ENCODE results near the gene TGDS. TPM values are rescaled to one million over a fixed set of nuclear protein-coding genes. Genes with fewer than 3 reads are reported as not detected.

TGDS gene
- total and polyA plus RNA-seq, 7 donors: 5.5 to 13.2 (median 10.9) TPM

GRCh38 chr13:94524407-94524806, 71.5 kb downstream of the TGDS start:
- H3K27me3 ChIP-seq: no peaks in the 10 kb centered on the region
- intact Hi-C loops (cut with DNase I): no loop called here
- TF ChIP-seq CTCF (IDR thresholded peaks at IDR 0.05) (no peak), POLR2AphosphoS5 (IDR thresholded peaks at IDR 0.05) (no peak), EP300 (IDR thresholded peaks at IDR 0.05) (no peak), POLR2A (IDR thresholded peaks at IDR 0.05) (no peak)
- 82 to 87% methylated on average over 7 of the region's 7 CpGs for WGBS, 2 donors
- no peaks in the 10 kb centered on the region for H3K9me3 ChIP-seq
- H3K4me1 ChIP-seq: no peaks in the 10 kb centered on the region
- no peak overlapping the region for H3K4me3 ChIP-seq
- H3K36me3 ChIP-seq: no peaks in the 10 kb centered on the region
- DNase-seq: no peak
- H3K27ac ChIP-seq: no peak overlapping the region

Other genes with a start within 250 kb of the TGDS start
- gene DCT, start 116.5 kb downstream of the TGDS start, total RNA-seq: 1 to 10 TPM in 2 of 4 donors, under 1 TPM in 2; 0.36 to 1.4 (median 0.78) TPM
- under 1 TPM in 2 of 3 donors, not detected in 1; 0.04 to 0.60 TPM for gene DCT, start 116.5 kb downstream of the TGDS start, polyA plus RNA-seq
- 1 to 10 TPM; 4.9 to 6.9 (median 6.4) TPM for gene GPR180, start 5.7 kb upstream of the TGDS start, total RNA-seq
- 1 to 10 TPM in 2 of 3 donors, under 1 TPM in 1; 0.69 to 1.8 (median 1.2) TPM for gene GPR180, start 5.7 kb upstream of the TGDS start, polyA plus RNA-seq
- gene SOX21, start 116.4 kb upstream of the TGDS start, total RNA-seq: not detected
- gene SOX21, start 116.4 kb upstream of the TGDS start, polyA plus RNA-seq: under 1 TPM in 1 of 3 donors, not detected in 2; 0.60 TPM